ENCODE data around the gene RND1.
A peak's percentile ranks its signal among the peaks of the same experiment; 100 is the strongest.
"Not testable (repeated sequence)": the region's sequence is repeated elsewhere in the genome, so short reads cannot be mapped to it uniquely, and the experiment has no call there.

The RND1 gene

GRCh38 chr12:48866052-48866711 is 512 bp upstream of the RND1 start:
- no peak for DNase-seq

- no peak for DNase-seq
Observed at GRCh38 chr12:48863291-48863690, 2.4 kb downstream of the RND1 start.

GRCh38 chr12:48862760-48863159 is 2.9 kb downstream of the RND1 start:
- no peak for DNase-seq

GRCh38 chr12:48861111-48861510 is 4.6 kb downstream of the RND1 start:
- DNase-seq, result no peak

GRCh38 chr12:48860236-48860635 is 5.4 kb downstream of the RND1 start:
- DNase-seq, result not testable (repeated sequence)

GRCh38 chr12:48859607-48860006 is 6.1 kb downstream of the RND1 start:
- DNase-seq, result no peak

GRCh38 chr12:48858043-48858442 is 7.6 kb downstream of the RND1 start:
- no peak for DNase-seq

GRCh38 chr12:48857278-48857994 is 8.2 kb downstream of the RND1 start:
- DNase-seq, result no peak

GRCh38 chr12:48856379-48856778 is 9.3 kb downstream of the RND1 start:
- DNase-seq, result no peak

- DNase-seq, result not testable (repeated sequence)
Observed at GRCh38 chr12:48854932-48855331, 10.7 kb downstream of the RND1 start.

GRCh38 chr12:48854488-48854887 is 11.2 kb downstream of the RND1 start:
- no peak for DNase-seq

- DNase-seq, result peak; percentile 66
Observed at GRCh38 chr12:48852734-48853688, 12.7 kb downstream of the RND1 start.

GRCh38 chr12:48851883-48852733 is 13.6 kb downstream of the RND1 start, which contains the start of gene DDX23:
Gene DDX23, minus strand, starts transcription at chr12:48852163. Its CDS starts 6,381 bp downstream, at chr12:48845782.
- peak; percentile 97 for DNase-seq

- not testable (repeated sequence) for DNase-seq
Observed at GRCh38 chr12:48842021-48842420, 23.6 kb downstream of the RND1 start.

GRCh38 chr12:48838048-48838447 is 27.6 kb downstream of the RND1 start:
- DNase-seq, result no peak

GRCh38 chr12:48832321-48833060 is 33.2 kb downstream of the RND1 start:
- DNase-seq, result no peak

GRCh38 chr12:48831257-48831656 is 34.4 kb downstream of the RND1 start:
- no peak for DNase-seq

- no peak for DNase-seq
Observed at GRCh38 chr12:48828841-48829575, 36.7 kb downstream of the RND1 start.

GRCh38 chr12:48828293-48828692 is 37.4 kb downstream of the RND1 start:
- no peak for DNase-seq

GRCh38 chr12:48827513-48828096 is 38.1 kb downstream of the RND1 start:
- no peak for DNase-seq
